Measurements from ENCODE around the gene NECTIN1.

NECTIN1 gene

DNA sequence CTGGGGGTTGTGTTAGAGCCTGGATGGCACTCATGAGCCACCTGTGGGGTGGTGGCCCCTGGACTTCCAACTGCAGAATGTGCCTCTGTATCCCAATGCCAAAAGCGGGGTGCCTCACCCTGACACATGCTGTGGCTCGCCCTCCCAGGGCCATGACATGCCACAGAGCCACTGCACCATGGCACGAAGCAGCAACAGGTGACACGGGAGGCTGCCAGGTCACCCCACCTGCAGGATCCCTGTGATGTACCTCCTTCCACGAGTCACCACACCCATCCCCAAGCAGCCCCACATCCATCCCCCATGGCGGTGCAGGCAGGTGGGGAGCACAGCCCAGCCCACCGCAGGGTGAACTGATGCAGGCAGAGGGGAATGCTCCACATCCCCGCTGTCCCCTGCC lies 14.8 kb downstream of the NECTIN1 start:
- Histone ChIP-seq H3K27ac (ENCODE audit: low read depth, low read length) (no peak overlapping the region), H3F3A (ENCODE audit: control insufficient read depth, insufficient read depth) (no peaks in the 10 kb centered on the region), H3K36me3 (ENCODE audit: control insufficient read depth, low read length) (no peaks in the 10 kb centered on the region), H3K27me3 (ENCODE audit: control insufficient read depth, low read length) (no peaks in the 10 kb centered on the region), H3K4me1 (ENCODE audit: control insufficient read depth, low read length) (no peaks in the 10 kb centered on the region), H3K79me2 (ENCODE audit: control insufficient read depth, low read length) (no peaks in the 10 kb centered on the region), H3K4me2 (ENCODE audit: low read length) (no peak overlapping the region), H4K20me1 (ENCODE audit: control insufficient read depth, insufficient read depth, low read depth, low read length) (no peaks in the 10 kb centered on the region), H3K9me3 (ENCODE audit: control insufficient read depth, insufficient read depth, low read length) (no peaks in the 10 kb centered on the region), H3K4me3 (ENCODE audit: low read length) (no peak overlapping the region), H3K9me2 (replicated peaks; ENCODE audit: control insufficient read depth, low read length) (no peaks in the 10 kb centered on the region)
- no peak for TF ChIP-seq EZH2phosphoT487 (IDR thresholded peaks at IDR 0.05; ENCODE audit: borderline replicate concordance, low read length)
- TF ChIP-seq, protein P1, sequence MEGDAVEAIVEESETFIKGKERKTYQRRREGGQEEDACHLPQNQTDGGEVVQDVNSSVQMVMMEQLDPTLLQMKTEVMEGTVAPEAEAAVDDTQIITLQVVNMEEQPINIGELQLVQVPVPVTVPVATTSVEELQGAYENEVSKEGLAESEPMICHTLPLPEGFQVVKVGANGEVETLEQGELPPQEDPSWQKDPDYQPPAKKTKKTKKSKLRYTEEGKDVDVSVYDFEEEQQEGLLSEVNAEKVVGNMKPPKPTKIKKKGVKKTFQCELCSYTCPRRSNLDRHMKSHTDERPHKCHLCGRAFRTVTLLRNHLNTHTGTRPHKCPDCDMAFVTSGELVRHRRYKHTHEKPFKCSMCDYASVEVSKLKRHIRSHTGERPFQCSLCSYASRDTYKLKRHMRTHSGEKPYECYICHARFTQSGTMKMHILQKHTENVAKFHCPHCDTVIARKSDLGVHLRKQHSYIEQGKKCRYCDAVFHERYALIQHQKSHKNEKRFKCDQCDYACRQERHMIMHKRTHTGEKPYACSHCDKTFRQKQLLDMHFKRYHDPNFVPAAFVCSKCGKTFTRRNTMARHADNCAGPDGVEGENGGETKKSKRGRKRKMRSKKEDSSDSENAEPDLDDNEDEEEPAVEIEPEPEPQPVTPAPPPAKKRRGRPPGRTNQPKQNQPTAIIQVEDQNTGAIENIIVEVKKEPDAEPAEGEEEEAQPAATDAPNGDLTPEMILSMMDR (IDR thresholded peaks at IDR 0.05; ENCODE audit: low read depth, low read length, poor library complexity, severe bottlenecking): no peak

DNA sequence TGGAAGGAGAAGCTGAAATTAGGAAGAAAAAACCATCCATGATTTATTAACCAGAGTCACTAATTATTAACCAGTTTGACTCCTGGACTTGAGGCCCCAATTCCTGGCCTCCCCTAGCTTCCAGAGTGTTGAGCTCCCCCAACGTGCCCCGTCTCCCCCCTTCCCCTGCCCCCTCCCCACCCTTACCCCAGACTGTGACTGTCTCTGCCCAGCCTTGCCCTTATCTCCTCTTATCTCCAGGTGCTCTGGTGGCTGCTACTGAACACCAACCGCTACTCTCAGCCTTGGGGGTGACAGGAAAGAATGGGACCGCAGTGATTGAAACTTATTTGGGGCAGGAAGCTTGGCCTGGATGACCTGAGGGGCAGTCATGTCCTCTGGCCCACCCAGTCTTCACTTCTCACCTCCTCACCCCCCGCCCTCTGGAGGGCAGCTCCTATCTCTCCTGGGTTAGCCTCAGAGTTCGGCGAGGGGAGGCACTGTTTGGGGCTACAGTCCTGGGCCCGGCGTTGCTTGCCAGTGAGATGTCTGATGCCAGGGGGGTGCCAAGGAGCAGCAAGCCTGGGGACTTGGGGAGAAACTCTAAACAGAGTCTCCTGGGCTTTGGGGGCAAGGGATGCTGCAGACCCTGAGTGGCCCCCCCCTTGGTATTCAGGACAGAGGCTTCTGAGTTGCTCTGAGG lies 15.5 kb downstream of the NECTIN1 start:
- H3K27ac ChIP-seq (ENCODE audit: low read depth, low read length): no peak overlapping the region
- no peak overlapping the region for H3K4me3 ChIP-seq (ENCODE audit: low read length)
- H3K4me1 ChIP-seq (ENCODE audit: control insufficient read depth, low read length): no peaks in the 10 kb centered on the region
- H3K9me3 ChIP-seq (ENCODE audit: control insufficient read depth, insufficient read depth, low read length): no peaks in the 10 kb centered on the region
- H3K9me2 ChIP-seq (replicated peaks; ENCODE audit: control insufficient read depth, low read length): no peaks in the 10 kb centered on the region
- no peaks in the 10 kb centered on the region for H3F3A ChIP-seq (ENCODE audit: control insufficient read depth, insufficient read depth)
- no peaks in the 10 kb centered on the region for H3K27me3 ChIP-seq (ENCODE audit: control insufficient read depth, low read length)
- TF ChIP-seq, protein P1 (IDR thresholded peaks at IDR 0.05; ENCODE audit: low read depth, low read length, poor library complexity, severe bottlenecking): no peak
- TF ChIP-seq EZH2phosphoT487 (IDR thresholded peaks at IDR 0.05; ENCODE audit: borderline replicate concordance, low read length): no peak
- no peaks in the 10 kb centered on the region for H3K79me2 ChIP-seq (ENCODE audit: control insufficient read depth, low read length)
- H3K36me3 ChIP-seq (ENCODE audit: control insufficient read depth, low read length): no peaks in the 10 kb centered on the region
- no peak overlapping the region for H3K4me2 ChIP-seq (ENCODE audit: low read length)
- no peaks in the 10 kb centered on the region for H4K20me1 ChIP-seq (ENCODE audit: control insufficient read depth, insufficient read depth, low read depth, low read length)

DNA sequence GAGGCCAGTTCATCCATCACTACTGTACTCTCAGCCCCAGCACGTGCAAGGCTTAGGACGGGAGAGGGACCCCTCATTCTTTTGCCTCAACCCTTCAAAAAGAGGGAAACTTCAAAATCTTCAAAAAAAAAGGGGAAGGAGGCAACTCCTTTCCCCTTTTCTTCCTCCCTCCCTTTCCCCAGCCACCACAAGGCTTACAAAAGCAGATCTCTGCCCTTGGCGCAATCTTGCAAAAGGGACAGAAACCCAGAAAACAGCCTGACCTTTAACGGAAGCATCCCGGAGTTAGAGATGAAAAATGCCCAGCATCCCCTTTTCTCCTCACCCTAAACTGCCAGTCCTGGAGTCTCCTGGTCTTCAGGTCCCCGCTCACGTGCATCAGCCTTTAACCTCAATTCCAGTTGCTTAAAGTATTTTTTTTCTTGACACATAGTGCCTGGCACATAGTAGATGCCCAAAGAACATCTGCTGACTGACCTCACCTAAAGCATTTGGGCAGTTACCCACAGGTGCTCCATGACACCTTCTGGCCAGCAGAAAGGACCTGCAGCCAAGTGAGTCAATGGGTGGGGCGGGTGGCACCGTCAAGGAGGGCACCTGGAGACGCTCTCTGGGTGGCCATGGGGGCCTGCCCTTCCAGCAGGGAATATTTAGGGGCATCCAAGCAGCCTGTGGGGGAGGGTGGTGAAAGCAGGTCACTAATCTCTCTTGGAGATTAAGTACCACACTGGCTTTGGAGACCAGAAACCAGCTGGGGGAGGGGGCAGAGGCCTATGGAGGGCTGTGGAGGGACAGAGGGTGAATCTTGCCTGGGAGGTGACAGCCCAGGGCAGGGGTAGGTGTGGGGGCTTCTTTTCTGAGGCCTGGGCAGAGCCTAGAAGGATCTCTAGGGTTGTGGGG lies 16.3 kb downstream of the NECTIN1 start:
- H3K27ac ChIP-seq (ENCODE audit: low read depth, low read length): no peak overlapping the region
- no peaks in the 10 kb centered on the region for H3K9me3 ChIP-seq (ENCODE audit: control insufficient read depth, insufficient read depth, low read length)
- no peak overlapping the region for H3K4me2 ChIP-seq (ENCODE audit: low read length)
- no peaks in the 10 kb centered on the region for H3K9me2 ChIP-seq (replicated peaks; ENCODE audit: control insufficient read depth, low read length)
- no peaks in the 10 kb centered on the region for H4K20me1 ChIP-seq (ENCODE audit: control insufficient read depth, insufficient read depth, low read depth, low read length)
- no peaks in the 10 kb centered on the region for H3K36me3 ChIP-seq (ENCODE audit: control insufficient read depth, low read length)
- H3K79me2 ChIP-seq (ENCODE audit: control insufficient read depth, low read length): no peaks in the 10 kb centered on the region
- no peak overlapping the region for H3K4me3 ChIP-seq (ENCODE audit: low read length)
- H3K4me1 ChIP-seq (ENCODE audit: control insufficient read depth, low read length): no peaks in the 10 kb centered on the region
- H3K27me3 ChIP-seq (ENCODE audit: control insufficient read depth, low read length): no peaks in the 10 kb centered on the region
- TF ChIP-seq EZH2phosphoT487 (IDR thresholded peaks at IDR 0.05; ENCODE audit: borderline replicate concordance, low read length): no peak
- TF ChIP-seq, protein P1 (IDR thresholded peaks at IDR 0.05; ENCODE audit: low read depth, low read length, poor library complexity, severe bottlenecking): no peak
- no peaks in the 10 kb centered on the region for H3F3A ChIP-seq (ENCODE audit: control insufficient read depth, insufficient read depth)

Measured in DOHH2 (cell line).